ENCODE measurements around the gene HOXD1.

HOXD1 gene

DNA sequence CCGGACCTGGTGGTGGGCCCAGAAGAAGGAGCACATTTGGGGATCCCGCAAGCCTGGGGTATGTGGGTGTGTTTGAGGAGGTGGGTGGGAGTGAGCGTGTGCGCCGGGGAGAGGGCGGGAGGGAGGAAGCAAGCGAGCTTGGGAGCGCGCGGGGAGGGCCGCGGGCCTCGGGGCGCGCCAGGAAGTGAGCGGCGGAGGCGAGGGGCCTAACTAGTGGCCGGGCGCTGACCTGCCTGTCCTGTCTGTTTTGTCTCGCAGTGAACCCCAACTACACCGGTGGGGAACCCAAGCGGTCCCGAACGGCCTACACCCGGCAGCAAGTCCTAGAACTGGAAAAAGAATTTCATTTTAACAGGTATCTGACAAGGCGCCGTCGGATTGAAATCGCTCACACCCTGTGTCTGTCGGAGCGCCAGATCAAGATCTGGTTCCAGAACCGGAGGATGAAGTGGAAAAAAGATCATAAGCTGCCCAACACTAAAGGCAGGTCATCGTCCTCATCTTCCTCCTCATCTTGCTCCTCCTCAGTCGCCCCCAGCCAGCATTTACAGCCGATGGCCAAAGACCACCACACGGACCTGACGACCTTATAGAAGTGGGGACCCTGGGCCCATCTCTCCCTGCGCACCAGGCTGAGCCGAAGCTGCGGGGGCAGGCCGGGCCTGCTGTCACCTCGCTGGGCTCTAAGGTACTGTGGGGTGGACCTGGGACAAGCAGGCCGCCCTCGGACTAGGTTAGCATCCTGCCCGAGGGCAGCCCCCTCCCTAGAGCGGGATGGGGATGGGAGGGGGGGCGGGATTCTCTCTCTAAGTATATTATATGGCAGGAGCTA is 35.9 kb upstream of the HOXD1 start:
- no peak for DNase-seq (ENCODE audit: low spot score)

DNA sequence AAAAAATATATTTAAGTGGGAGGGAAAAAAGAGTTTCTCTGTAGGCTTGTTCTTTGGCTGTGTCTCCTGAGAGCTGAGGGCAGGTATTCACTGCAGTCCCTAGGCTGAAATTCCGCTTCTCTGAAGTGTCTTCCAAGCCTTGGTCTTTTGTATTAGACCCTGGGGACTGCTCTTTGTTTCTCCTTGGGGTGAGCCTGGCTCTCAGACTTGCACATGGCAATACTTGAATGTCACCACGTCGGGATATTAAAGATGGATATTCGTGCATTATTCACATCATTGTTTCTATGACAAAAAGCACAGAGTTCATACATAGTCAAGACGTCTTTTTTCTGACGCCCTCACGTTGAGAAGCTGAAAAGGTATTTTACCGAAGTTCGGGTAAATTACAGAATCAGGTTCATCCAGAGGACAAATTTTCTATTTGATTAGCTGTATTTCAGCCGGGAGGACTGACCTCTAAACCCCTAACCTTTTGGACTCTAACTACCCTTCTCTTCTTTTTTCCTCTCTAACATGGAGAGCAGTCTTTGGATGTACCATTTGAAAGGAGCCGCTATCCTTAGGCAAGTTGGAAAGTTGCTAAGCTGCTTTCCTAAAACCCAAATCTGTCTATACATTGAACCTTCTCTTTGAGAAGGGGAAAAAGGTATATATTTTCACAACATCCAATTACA is 33.8 kb upstream of the HOXD1 start:
- DNase-seq (ENCODE audit: low spot score) = no peak

DNA sequence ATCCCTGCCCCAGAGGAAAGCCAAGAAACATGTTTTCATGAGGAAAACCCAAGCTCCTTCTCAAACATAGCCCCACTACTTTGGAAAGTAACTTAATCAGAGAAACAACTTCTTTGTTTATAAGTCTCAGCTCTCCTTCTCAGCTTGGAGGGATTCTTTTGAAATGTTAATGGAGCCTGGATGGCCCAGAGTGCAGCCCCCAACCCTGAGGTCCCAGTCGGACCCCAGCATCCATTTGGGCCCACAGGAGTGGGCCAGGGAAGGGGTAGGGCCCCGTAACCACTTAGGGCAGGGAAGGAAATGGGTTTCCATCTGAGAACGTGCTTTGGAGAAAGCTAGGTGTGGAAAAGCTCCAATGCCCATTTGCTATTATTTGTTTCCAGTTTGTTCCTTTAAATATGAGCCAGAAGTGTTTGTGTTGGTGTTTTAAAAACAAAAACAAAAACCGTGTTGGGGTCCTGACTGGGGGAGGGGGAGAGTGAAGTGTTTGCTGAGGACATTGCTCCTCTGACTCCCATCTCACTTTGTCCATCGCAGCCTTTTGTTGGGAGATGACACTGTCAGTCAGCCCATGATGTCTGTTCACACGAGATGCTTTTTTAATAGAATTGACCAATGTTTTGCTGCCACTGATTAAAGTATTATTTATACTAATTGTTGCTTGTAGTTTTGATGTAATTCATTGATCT is 33.0 kb upstream of the HOXD1 start:
- no peak for DNase-seq (ENCODE audit: low spot score)

DNA sequence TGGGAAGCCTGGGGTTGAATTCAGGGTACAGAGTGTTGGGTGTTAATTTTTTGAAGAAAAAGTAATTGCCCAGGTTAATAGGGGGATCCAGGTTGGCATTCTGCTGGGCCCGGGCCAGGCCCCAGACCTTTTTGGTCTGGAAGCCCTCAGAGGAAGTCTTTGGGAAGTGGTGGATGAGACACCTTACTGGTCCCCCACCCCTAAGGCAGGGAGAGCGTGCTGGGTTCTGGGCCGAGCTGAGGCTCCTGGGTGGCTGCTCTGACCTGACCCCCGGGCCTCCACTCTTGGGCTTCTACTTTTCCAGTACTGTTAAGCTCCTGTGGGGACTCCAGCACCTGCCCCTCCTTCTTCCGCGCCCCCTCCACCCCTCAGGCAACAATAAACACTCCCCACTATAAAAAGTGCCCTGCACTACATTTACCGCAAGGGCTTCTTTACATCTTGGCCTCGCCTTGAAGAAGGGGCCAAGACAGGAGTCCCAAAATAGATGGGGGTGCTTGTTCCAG is 32.1 kb upstream of the HOXD1 start:
- no peak for DNase-seq (ENCODE audit: low spot score)

DNA sequence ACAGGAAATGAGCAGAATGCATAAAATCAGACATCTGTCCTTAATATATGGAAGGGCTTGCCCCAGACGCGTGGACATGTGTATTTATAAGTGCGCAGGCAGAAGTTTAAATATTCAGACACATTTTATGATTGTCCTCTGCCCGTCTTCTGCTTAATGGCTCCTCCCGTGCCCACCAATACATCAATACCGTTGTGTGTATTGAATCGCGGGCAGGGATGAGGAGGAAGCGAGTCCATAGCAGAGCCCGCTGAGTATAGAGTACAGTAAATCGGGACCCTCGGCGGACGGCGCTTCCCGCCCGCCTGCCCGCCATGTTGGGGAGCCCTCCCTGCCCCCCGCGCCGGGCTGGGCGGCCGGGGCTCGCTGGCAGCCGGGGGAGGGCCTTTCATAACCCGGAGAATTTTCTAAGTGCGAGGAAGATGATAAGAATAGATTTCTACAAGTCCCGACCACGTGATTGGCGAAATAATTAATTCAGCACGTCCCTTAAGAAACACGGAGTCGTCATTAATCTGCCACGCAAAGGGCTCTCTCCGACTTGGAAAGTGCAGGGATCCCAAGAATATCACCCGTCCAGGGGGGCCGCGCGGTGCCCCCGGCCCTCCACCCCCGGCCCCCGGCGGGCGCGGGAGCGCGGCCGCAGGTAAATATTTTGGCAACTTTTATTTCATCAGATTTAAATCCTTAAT is 31.5 kb upstream of the HOXD1 start, which contains the start of gene HOXD3:
HOXD3 (plus strand) TSS at position 501 of the 692 bp plus-strand sequence. CDS start 11,808 bp downstream, outside the sequence.
- no peak for DNase-seq (ENCODE audit: low spot score)

DNA sequence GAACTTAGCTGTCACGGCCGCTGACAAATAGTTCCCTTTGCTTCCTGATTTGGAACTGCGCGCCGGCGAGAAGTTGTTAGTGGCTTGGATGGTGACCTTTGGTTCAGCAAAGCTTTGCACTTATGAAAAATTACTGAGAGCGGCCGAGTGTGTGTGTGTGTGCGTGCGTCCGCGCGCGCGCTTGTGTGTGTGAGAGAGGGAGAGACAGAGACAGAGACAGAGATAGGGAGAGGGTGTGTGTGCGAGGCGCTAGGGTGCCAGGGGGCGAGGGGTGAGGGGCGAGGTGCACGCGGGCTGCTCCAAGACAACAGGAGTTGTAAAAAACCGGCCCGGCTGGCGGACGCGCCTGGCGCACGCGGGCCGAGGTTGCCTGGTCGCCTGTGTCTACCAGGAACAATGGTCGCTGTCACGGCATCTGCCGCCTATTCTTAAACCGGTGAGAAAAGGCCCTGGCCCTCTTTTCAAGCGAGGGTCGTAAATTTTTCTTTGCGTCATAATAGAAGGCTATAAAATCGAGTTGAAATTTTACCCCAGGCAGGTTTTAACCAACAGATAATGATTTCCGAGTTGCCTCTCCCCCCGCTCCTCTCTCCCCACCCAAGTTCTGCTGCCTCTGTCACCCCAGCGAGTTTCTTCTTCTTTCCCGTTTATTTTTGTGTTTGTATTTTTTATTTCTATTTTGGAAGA is 30.8 kb upstream of the HOXD1 start:
- no peak for DNase-seq (ENCODE audit: low spot score)

DNA sequence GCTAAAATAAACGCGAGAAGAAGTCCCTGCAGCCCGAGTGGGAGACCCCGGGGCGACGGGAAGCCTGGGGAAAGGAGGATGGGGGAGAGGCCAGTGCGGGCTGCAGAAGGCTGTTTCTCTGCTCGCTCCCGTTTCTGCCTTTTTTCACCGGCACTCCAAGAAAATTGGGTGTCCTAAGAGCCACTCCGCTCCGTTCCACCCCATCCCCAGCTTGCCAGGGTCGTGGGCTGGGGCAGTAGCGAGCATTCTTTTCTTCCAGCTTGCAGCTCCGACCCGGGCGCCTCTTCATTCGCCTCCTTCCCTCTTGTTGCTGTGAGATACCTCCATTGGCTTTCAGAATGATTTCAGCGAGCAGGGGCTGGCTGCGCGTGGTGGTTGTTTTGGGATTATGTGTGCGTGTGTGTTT is 30.3 kb upstream of the HOXD1 start:
- DNase-seq (ENCODE audit: low spot score) = no peak

DNA sequence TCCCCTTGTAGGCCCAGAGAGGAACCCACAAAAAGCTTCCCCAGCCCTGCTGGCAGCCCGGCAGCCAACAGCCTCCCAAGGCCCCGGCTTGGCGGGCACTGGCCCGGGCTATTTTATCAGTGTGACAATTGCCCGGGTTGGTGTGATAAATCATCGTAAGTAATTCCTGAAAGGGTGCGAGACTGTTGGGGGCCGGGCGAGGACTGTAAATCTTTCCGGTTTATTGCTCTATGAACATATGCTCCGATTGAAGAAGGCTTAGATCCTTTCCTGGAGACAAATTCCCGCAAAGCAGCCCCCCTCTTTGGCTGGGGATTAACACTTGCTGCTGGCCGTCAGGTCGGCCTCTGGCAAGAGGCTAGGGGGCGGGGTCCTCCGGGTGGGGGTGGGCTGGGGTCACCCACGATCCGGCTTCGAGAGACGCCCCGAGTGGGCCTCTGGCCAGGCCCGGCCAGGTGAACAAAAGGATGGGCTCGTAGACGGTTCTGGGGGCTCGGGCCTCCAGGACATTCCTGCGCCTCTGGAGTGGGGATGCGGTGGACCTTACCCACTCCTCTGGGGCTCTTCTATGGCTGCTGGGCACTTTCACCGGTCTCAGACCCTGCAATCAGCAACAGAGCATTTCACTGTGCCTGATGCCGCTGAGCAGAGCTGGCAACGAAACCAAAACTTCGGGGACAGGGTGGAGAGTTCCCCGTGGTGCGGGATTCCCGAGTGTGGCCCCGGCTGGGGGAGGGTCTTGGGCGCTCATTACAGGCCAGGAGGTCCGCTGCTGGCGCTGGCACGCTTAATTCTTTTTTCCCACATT is 29.4 kb upstream of the HOXD1 start:
- DNase-seq (ENCODE audit: low spot score) = no peak

DNA sequence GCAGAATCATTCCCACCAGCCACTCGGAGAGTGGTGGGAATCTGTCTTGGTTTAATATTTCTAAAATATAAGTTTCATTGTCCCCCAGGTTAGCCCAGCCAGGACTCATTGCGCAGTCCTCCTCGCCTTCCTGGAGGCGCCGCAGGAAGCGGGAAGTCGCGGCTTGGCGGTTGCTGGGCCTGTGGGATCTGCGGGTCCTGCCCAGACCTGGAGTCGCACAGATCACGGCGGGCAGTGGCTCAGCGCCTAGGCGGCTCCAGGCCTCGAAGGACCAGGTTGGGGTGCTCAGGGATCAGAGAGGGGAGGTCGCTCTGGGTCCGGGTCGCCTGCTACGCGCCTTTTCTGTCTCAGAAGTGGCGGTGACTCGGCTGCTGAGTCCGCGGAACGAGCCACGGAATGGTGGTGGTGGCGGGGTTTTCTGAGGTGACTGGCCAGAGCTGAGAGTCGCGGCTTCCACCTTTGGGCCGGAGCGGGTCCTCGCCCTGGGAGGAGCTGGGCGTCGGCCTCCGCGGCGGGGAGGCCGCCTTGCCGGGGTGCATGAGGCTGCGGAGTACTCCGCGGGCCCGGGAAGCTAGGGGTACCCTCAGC is 28.7 kb upstream of the HOXD1 start:
- DNase-seq (ENCODE audit: low spot score) = no peak

DNA sequence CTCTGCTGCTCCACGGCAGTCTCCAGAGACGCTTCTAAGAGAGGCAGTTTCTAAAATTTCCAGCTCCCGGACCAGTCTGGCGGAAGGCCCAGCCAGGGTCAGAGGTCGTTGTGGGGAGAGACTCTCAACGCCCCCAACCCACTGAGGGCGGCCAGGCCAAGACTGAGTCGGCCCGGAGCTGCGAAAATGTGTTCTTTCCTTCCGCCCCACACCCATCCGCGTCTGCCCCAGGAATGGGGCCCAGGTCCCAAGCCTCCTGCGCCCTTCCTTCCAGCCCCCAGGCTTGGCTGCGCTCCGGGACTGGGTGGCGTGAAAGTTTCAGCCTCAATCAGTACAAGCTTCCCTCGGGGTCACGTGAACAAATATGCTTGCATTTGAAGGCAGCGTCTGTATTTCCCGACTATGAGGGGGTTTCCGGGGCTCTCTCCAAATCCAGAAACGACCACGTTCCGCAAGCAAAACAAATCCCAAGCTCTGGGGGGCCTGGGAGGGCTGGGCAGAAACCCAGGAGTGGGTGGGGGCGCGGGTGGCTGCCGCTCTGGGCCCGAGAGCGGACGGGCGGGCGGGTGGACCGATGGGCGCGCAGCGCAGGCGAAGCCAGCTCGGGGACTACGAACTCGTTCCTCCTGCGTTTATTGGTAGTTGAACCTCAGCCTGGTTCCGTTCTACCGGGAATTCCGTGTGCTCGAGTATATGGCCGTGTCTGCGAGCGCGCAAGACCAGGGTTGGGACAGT is 28.1 kb upstream of the HOXD1 start:
- no peak for DNase-seq (ENCODE audit: low spot score)

DNA sequence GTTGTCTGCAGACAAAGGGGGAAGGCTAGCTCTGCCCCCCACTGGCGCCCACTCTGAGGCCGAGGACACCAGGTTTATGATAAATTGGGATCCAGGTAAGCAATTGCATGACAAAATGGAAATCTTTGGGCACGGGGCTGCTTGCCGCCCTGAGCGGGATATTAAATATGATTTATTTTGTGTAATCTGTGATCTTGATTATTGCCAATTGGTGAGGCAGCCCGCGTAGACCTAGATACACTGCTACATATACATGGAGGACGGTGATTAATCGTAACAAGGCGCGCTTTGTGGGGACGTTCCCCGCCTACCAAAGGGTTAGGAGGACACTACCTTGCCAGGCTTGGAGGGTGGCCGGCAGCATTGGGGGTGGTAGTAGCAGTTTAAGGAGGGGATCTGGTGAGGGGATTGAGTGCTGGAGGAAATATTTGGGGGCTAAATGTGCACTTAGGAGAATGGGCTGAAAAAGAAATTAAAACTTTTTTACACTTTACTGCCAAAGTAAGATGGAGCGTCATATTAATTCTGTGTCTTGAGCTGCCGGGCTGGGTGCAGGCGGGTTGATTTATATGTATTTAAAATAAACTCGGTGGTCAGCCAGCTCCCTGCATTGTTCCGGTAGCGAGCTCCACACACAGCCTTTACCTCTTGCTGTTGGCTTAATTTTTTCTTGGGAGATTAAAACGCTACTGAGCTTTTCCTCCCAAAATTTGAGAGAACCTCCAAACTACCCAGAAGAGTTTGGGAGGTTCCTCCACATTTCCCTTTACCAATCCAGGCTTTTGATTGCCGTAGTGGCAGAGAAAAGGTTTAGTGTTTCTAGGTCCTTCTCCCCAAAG is 27.3 kb upstream of the HOXD1 start:
- no peak for DNase-seq (ENCODE audit: low spot score)

DNA sequence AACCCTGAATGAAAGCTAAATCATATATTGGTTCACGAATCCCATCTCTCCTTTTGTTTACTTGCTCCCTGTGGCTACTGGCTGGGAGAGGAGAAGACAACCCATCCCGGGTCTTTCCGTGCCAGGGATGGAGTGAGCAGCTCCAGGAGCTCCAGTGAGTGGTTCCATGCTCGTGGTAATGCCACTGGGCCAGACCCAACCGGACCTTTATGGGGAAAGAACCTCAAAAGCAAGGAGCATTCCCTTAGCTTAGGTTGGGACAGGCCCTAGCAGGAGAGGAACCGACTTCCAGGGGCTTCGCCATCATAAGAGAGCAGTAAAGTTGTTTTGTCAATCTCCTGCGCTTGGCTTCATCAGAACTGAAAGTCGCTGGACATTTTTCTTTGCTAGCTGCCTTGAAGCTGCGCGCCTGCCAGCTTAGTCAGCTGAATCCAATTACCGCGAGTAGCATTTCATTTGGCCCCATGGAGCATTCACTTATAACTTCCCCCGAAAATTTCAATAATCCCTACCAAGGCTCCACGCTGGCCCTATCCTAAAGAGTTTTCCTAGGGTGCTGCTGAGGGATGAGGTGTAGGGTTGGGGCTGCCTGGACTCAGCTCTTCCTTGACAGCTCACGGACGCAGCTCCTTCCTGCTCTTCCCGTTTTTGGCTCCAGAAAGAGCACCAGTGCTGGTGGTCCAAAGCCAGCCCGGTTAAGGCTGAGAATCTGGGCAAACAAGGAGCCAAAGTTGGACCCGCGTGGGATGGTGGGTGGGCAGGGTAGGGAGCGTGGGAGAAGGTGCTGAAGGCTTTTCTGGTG is 26.4 kb upstream of the HOXD1 start:
- no peak for DNase-seq (ENCODE audit: low spot score)

DNA sequence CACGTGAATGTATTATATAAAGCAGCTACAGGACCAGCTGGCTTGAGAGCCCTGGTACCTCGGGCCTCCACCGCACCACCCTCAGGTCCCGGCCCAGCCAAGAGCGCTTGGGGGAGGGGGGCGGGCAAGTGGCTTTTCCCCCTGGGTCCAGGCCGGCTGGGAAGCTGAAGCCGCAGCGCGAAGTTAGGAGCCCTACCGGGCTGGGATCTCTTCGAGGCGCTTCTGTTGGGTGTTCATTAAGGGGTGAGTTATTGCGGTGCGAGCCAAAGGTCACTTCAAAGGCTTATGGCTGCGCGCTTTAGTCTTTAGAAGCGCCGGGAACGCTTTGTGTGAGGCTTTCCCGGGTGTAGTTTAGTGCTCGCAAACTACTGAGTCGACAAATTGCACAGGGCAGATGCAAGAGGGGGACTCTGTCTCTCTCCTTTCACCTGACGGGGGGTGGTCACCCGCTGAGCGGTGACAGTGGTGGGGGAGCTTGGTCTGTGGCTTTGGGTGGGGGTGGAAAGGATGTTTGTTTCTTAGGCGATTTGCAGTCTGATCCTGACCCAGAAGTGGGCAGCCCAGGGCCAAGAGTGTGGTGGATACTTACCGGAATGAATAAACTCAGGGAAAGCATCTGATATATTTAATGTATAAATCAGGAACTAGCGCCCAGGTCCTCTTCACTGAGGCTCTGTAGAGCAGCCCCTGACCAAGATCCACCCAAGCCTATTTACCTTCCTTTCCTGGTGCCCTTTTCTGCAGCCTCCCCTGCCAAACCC is 25.4 kb upstream of the HOXD1 start:
- no peak for DNase-seq (ENCODE audit: low spot score)

DNA sequence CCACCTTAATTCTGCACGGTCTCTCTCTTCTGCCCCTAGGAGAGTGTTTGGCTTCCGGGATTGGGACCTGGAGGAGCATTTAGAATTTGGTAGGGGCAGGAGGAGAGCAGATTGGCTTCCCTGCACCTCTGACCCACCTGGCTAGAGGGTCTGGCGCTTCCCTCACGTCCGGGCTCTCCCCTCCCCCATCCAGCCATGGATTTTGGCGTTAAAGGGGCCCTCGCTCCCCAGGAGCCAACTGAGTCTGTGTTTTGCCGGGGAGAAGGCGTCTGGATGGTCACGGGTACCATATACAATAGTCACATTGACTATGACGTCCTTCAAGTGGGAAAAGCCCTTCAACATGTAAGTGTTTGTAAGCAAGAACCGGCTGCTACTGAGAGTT is 24.8 kb upstream of the HOXD1 start:
- no peak for DNase-seq (ENCODE audit: low spot score)

DNA sequence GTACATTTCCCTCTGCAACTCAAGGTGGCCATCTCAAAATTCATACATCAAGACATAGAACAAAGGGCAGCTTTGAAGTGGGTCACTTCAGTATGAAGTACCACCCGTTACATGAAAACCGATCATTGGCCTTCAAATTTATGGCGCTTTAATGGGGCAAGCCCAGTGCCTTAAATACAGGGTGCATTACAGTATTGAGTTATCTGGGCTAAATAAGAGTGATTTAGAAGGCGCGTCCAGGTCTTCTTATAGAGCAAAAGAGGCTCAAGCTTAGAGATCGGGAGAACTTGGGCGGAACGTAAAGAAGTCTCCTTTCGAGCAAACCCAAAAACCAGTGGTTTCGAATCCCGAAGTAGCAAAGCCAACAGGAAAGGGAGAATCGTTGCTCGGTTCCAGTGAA is 24.3 kb upstream of the HOXD1 start:
- DNase-seq (ENCODE audit: low spot score) = no peak

DNA sequence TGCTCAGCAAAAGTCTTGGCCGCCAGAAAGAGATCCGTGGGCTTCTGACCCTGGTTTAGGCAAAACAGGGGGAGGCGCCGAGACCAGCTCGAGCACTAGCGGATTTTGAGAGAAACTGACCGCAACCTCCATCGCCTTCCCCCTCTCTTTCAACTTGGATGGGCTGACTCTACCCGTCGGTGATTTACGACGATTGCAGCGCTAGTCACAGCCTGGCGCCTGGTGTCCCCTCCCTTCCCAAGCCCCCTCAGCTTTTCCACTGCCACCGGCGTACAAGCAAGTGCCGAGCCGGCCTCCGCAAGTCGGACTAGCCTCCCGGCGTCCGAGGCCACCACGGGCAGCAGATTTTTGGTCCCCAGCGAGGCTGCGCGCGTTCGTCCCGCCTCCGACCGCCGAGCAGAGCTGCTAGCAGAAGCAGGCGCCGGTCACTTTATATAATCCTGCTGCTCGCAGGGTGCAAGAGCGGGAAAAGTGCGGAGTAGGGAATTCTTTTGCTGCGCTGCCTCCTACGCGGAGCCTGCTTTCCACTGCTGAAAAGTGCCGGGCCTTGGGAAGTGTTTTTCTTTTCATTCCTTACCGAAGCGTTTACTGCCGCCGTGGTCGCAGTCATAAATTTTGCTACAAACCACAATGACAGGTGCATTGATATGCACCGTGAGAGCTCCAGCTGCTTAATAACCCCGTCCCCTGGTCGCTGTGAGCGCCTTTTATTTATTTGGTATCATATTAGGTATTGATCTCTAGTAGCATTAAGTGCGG is 23.7 kb upstream of the HOXD1 start:
- DNase-seq (ENCODE audit: low spot score) = no peak
